HEK293 (cell line): Measurements from ENCODE around the gene MLPH.

ENCODE experiments used
- CTCF ChIA-PET: fragments of 350-600 bp; formaldehyde crosslinking; extraction: SDS; loops from one replicate; lab custom pipeline; 2021; ENCODE audit warnings: antibody characterized with exemption; lab: Yijun Ruan, JAX
- POLR2A ChIA-PET: fragments of 300-600 bp; formaldehyde crosslinking; extraction: SDS; loops from one replicate; lab custom pipeline; 2020; ENCODE audit warnings: antibody characterized with exemption, inconsistent platforms; lab: Yijun Ruan, JAX
- H3K27ac ChIP-seq: fragments of 200-500 bp; sonication (Bioruptor generic); 2 replicates; pipeline ENCODE4 v1.5.1; 2014; ENCODE audit warnings: low read depth, low read length, control low read depth, inconsistent platforms; ENCODE audit errors: extremely low read depth
- H3K36me3 ChIP-seq, 2 experiments: fragments of 200-500 bp in 1 of 2; sonication (Bioruptor generic) in 1 of 2; 1 replicate in 1 of 2; 2 replicates in 1 of 2; pipeline ENCODE4 v1.5.1; 2014 to 2017; ENCODE audit warnings: inconsistent platforms in 2 of 2, low read length in 2 of 2; ENCODE audit not compliant: control insufficient read depth in 2 of 2, insufficient read depth in 1 of 2
- H3K4me1 ChIP-seq: fragments of 200-500 bp; sonication (Bioruptor generic); 2 replicates; pipeline ENCODE4 v1.5.1; 2014; ENCODE audit warnings: mild to moderate bottlenecking, low read length, inconsistent platforms; ENCODE audit not compliant: control insufficient read depth, insufficient read depth
- H3K4me3 ChIP-seq: 2 replicates; pipeline ENCODE4 v1.5.1; 2011; ENCODE audit warnings: low read depth, mild to moderate bottlenecking, control low read depth, low read length, moderate library complexity
- H3K9me3 ChIP-seq: fragments of 200-500 bp; sonication (Bioruptor generic); 2 replicates; pipeline ENCODE4 v1.5.1; 2014; ENCODE audit warnings: low read depth, low read length, inconsistent platforms; ENCODE audit not compliant: control insufficient read depth, insufficient read depth
- BCL6B ChIP-seq: fragments of 450-650 bp; formaldehyde crosslinking; IDR thresholded peaks from 2 replicates; pipeline ENCODE4 v1.5.1; 2017; ENCODE audit warnings: missing biosample characterization, missing genetic modification characterization
- HOXC10 ChIP-seq: sonication (generic); formaldehyde crosslinking; IDR thresholded peaks from 2 replicates; pipeline ENCODE4 v1.8.1; 2023; ENCODE audit warnings: mild to moderate bottlenecking, missing genetic modification reagents
- KLF10 ChIP-seq: fragments of 450-650 bp; IDR thresholded peaks from 2 replicates; pipeline ENCODE4 v1.5.1; 2018; ENCODE audit warnings: missing biosample characterization, mild to moderate bottlenecking, missing genetic modification characterization
- ZBTB20 ChIP-seq: fragments of 450-650 bp; formaldehyde crosslinking; IDR thresholded peaks from 2 replicates; pipeline ENCODE4 v1.5.1; 2016; ENCODE audit warnings: missing biosample characterization, missing genetic modification characterization
- ZNF148 ChIP-seq: fragments of 450-650 bp; formaldehyde crosslinking; IDR thresholded peaks from 2 replicates; pipeline ENCODE4 v1.5.0; 2017; ENCODE audit warnings: missing biosample characterization, missing genetic modification characterization, borderline replicate concordance
- ZNF18 ChIP-seq: fragments of 450-650 bp; formaldehyde crosslinking; IDR thresholded peaks from 2 replicates; pipeline ENCODE4 v1.5.1; 2016; ENCODE audit warnings: missing biosample characterization, missing genetic modification characterization
- ZNF311 ChIP-seq: fragments of 450-650 bp; formaldehyde crosslinking; IDR thresholded peaks from 2 replicates; pipeline ENCODE4 v1.5.1; 2017; ENCODE audit warnings: missing biosample characterization, missing genetic modification characterization, borderline replicate concordance
- ZNF341 ChIP-seq: fragments of 450-650 bp; formaldehyde crosslinking; IDR thresholded peaks from 2 replicates; pipeline ENCODE4; 2016; ENCODE audit warnings: low read depth, missing biosample characterization, missing genetic modification characterization
- ZNF398 ChIP-seq: fragments of 450-650 bp; formaldehyde crosslinking; IDR thresholded peaks from 2 replicates; pipeline ENCODE4 v1.5.1; 2017; ENCODE audit warnings: missing biosample characterization, missing genetic modification characterization
- ZNF423 ChIP-seq: fragments of 450-650 bp; formaldehyde crosslinking; IDR thresholded peaks from 2 replicates; pipeline ENCODE4 v1.5.1; 2016; ENCODE audit warnings: missing biosample characterization, missing genetic modification characterization
- ZNF48 ChIP-seq: fragments of 450-650 bp; formaldehyde crosslinking; IDR thresholded peaks from 2 replicates; pipeline ENCODE4 v1.5.1; 2016; ENCODE audit warnings: missing biosample characterization, missing genetic modification characterization
- ZNF549 ChIP-seq: fragments of 450-650 bp; IDR thresholded peaks from 2 replicates; pipeline ENCODE4 v1.5.1; 2018; ENCODE audit warnings: missing biosample characterization, missing genetic modification characterization, mild to moderate bottlenecking, inconsistent platforms, moderate library complexity
- ZNF558 ChIP-seq: fragments of 450-650 bp; formaldehyde crosslinking; IDR thresholded peaks from 2 replicates; pipeline ENCODE4 v1.5.1; 2016; ENCODE audit warnings: missing biosample characterization, missing genetic modification characterization
- ZNF76 ChIP-seq: fragments of 450-650 bp; formaldehyde crosslinking; IDR thresholded peaks from 2 replicates; pipeline ENCODE4; 2016; ENCODE audit warnings: low read depth, missing biosample characterization, missing genetic modification characterization, borderline replicate concordance
- ZXDB ChIP-seq: fragments of 450-650 bp; formaldehyde crosslinking; IDR thresholded peaks from 2 replicates; pipeline ENCODE4 v1.5.1; 2016; ENCODE audit warnings: missing biosample characterization, missing genetic modification characterization
- TF ChIP-seq, protein P1 (sequence below): fragments of 450-650 bp; formaldehyde crosslinking; IDR thresholded peaks from 2 replicates; pipeline ENCODE4 v1.5.1; 2016; ENCODE audit warnings: missing biosample characterization, missing genetic modification characterization

The MLPH gene

DNA sequence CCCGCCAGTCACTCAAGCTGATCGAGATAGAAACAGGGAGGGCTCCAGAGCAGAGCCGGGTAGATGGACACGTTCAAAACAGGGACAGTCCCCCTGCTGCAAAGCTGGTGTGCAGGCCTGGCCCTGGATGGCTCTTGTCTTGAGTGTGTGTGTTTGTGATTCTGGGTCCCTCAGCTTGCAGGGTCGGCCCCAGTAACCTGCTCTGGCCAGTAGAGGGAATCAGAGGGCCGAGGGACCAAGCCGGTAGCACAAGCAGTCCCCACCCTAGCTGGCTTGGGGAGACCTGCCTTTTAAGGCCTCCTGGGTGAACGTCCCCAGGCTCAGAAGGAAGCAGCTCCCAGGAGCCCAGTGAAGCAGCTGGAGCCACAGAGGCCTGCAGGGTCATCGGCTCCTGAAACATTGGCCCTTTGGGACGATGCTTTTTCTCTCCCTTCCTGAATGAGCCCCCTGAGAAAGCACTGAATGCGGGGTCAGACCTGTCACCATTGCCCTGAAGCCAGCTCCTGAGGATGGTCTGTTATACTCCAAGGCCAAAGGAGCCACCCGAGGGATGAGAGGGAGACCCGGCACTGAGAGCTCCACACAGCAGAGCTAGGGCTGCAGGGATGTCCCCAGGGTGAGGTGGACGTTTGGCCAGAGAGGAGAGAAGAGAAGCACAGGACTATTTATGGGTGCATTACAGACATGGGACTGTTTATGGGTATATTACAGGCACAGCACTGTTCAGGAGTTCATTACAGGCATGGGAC, 15.4 kb upstream of the MLPH start:
- ChIA-PET POLR2A (no interaction called here), CTCF (interaction anchor here (0.7 to 4.6 kb wide), 5 partner anchors 10 to 1078 kb away, joined by 3 to 23 read pairs (median 7); no protein-coding TSS in a partner anchor)
- no peaks in the 10 kb centered on the region for H3K9me3 ChIP-seq
- H3K4me1 ChIP-seq, result no peaks in the 10 kb centered on the region
- no peak overlapping the region for H3K4me3 ChIP-seq
- no peaks in the 10 kb centered on the region for H3K36me3 ChIP-seq
- TF ChIP-seq, protein P1, sequence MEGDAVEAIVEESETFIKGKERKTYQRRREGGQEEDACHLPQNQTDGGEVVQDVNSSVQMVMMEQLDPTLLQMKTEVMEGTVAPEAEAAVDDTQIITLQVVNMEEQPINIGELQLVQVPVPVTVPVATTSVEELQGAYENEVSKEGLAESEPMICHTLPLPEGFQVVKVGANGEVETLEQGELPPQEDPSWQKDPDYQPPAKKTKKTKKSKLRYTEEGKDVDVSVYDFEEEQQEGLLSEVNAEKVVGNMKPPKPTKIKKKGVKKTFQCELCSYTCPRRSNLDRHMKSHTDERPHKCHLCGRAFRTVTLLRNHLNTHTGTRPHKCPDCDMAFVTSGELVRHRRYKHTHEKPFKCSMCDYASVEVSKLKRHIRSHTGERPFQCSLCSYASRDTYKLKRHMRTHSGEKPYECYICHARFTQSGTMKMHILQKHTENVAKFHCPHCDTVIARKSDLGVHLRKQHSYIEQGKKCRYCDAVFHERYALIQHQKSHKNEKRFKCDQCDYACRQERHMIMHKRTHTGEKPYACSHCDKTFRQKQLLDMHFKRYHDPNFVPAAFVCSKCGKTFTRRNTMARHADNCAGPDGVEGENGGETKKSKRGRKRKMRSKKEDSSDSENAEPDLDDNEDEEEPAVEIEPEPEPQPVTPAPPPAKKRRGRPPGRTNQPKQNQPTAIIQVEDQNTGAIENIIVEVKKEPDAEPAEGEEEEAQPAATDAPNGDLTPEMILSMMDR (tag by site-specific recombination), result peak; percentile 34; the same call in 1 of the 2 replicates
- TF ChIP-seq ZNF18 (tag by site-specific recombination), result no peak
- H3K27ac ChIP-seq, result no peak overlapping the region

GRCh38 chr2:237472187-237472712, 14.8 kb upstream of the MLPH start:
- POLR2A ChIA-PET, result no interaction called here
- Histone ChIP-seq H3K4me3 (no peak overlapping the region), H3K27ac (no peak overlapping the region), H3K4me1 (no peaks in the 10 kb centered on the region), H3K36me3 (no peaks in the 10 kb centered on the region), H3K9me3 (no peaks in the 10 kb centered on the region)
- TF ChIP-seq ZNF76, result no peak
- no peak for TF ChIP-seq ZNF398
- no peak for TF ChIP-seq ZXDB
- CTCF ChIA-PET, result interaction anchor here (2.0 to 4.6 kb wide), 3 partner anchors 10 to 100 kb away, joined by 7 to 23 read pairs (median 10); no protein-coding TSS in a partner anchor

DNA sequence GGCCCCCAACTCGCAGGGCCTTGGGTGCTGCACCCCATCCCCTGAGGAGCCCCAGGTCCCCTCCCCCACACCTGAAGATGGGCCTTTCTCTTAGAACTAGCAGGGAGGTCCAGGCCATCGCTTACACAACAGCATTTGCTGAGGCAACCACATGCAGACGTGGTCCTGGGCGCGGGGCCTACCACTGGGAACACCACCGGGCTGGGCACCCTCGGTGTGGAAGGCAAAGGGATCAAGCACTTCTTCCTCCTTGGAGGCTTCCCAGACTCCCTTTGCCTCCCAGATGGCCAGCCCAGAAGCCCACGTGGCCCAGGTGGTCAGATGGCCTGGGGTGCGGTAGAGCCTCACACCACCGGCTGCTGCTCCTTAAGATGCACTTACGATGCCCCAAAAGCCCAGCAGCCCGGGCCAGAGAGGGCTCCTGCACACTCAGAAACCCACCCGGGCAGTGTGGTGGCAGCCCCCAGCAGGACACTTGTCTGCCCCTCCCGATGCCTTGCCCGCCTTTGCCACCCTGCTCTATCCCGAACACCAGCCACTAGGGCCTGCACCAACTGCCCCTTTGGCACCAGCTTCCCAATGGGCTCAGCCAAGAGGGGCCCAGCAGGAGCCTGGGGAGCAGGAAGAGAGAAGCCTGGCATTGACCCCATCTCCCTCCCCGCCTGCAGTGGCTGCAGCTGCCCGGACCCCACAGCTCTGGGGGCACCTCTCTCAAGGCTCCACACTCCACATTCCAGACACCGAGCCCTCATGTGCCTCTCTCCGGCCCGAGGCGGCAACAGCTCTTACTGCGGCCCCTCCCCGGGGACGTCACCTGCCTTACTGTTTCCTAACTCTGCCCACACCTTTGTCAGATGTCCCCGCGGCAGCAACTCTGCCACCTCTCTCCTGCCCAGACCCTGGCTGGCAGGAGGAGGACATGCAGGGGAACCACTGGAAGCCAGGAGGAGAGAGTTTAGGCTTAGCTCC, 13.9 kb upstream of the MLPH start:
- ChIA-PET POLR2A (no interaction called here), CTCF (interaction anchor here (1.0 kb wide), 3 partner anchors 9 to 99 kb away, joined by 3 to 5 read pairs (median 3); no protein-coding TSS in a partner anchor)
- Histone ChIP-seq H3K27ac (no peak overlapping the region), H3K4me1 (no peaks in the 10 kb centered on the region), H3K36me3 (no peaks in the 10 kb centered on the region), H3K9me3 (no peaks in the 10 kb centered on the region), H3K4me3 (no peak overlapping the region)
- no peak for TF ChIP-seq ZNF311 (tag by site-specific recombination)
- TF ChIP-seq ZNF558, result no peak
- no peak for TF ChIP-seq ZNF341 (tag by site-specific recombination)
- no peak for TF ChIP-seq ZNF549 (tag by site-specific recombination)
- TF ChIP-seq ZNF48 (tag by site-specific recombination), result no peak
- TF ChIP-seq HOXC10, result no peak
- TF ChIP-seq ZNF423, result no peak
- TF ChIP-seq KLF10 (tag by site-specific recombination), result no peak
- TF ChIP-seq BCL6B (tag by site-specific recombination), result no peak
- no peak for TF ChIP-seq ZNF148
- TF ChIP-seq ZBTB20 (tag by site-specific recombination), result no peak
